ENCODE results near the gene HDAC4.

DNA sequence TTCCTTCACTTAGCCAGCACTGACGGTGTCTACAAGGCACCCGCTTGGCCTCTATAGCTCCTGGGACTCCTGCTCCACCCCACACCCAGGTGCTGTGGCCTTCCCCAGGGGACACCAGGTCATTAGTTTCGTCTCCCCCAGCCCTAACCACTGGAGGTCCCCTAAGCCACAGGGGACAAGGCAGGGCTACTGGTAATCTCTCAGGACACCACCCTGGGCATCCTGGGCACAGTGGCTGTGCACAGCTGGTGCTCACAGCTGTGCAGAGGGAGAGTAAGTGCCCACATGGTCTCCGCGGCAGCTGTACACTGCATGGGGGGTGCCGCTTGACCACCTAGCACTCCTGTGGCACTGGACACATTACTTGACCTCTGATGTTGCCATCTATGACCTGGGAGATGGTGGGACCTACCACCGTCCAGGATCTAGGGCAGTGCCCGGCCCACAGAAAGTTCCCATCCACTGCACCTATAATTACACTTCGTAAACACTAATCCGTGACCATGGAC lies 134.0 kb downstream of the HDAC4 start:
- TF ChIP-seq, protein P1, sequence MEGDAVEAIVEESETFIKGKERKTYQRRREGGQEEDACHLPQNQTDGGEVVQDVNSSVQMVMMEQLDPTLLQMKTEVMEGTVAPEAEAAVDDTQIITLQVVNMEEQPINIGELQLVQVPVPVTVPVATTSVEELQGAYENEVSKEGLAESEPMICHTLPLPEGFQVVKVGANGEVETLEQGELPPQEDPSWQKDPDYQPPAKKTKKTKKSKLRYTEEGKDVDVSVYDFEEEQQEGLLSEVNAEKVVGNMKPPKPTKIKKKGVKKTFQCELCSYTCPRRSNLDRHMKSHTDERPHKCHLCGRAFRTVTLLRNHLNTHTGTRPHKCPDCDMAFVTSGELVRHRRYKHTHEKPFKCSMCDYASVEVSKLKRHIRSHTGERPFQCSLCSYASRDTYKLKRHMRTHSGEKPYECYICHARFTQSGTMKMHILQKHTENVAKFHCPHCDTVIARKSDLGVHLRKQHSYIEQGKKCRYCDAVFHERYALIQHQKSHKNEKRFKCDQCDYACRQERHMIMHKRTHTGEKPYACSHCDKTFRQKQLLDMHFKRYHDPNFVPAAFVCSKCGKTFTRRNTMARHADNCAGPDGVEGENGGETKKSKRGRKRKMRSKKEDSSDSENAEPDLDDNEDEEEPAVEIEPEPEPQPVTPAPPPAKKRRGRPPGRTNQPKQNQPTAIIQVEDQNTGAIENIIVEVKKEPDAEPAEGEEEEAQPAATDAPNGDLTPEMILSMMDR (IDR thresholded peaks at IDR 0.05; ENCODE audit: low read length) = no peak
- TF ChIP-seq EZH2 (IDR thresholded peaks at IDR 0.05; ENCODE audit: borderline replicate concordance, low read length) = no peak
